ENCODE data around the gene KRT37. TPM values are rescaled to one million over a fixed set of nuclear protein-coding genes. Genes with fewer than 3 reads are reported as not detected.
"Not testable (repeated sequence)": the region's sequence is repeated elsewhere in the genome, so short reads cannot be mapped to it uniquely, and the experiment has no call there.

KRT37 gene
- total RNA-seq, 1 experiment from 2014 or later = not detected

DNA sequence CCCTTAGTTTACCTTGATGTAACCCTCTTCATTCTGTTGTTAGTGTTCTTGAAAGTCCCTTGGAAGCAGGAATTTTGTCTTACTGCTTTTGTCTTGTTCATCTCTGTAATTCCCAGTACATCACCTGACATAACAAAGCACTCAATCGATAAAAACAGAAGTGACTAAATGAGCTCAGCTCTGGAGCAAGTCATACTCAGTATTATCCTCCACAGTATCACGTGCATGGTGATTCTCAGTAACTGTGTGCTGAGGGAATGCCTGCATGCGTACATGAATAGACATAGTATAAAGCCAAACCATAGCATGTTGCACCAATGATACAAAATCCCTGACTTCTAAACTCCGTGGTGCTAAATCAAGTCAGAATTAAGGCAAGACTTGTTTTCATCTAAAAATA lies 9.2 kb upstream of the KRT37 start:
- no peaks in the 10 kb centered on the region for H3K27me3 ChIP-seq (ENCODE audit: insufficient read depth, low read length)
- no peaks in the 10 kb centered on the region for H3K23me2 ChIP-seq (ENCODE audit: insufficient read length, low read depth, low read length, poor library complexity, severe bottlenecking)
- H4K5ac ChIP-seq (ENCODE audit: insufficient read length, low read depth, low read length) = no peak overlapping the region
- H3K14ac ChIP-seq (ENCODE audit: insufficient read depth, low read length) = no peak overlapping the region
- WGBS (ENCODE audit: extremely low coverage, insufficient read length, low lambda C conversion rate) = no CpG with 5 or more reads among the region's 4 CpGs
- no peak for DNase-seq
- no peak overlapping the region for H3K9ac ChIP-seq (ENCODE audit: extremely low read depth, insufficient read length, low read length)
- H3K4me1 ChIP-seq (ENCODE audit: insufficient read depth, low read length) = no peaks in the 10 kb centered on the region
- no peak overlapping the region for H3K27ac Mint-ChIP-seq
- no peaks in the 10 kb centered on the region for H4K20me1 ChIP-seq (ENCODE audit: control insufficient read depth, insufficient read depth, insufficient read length)
- H3K27me3 Mint-ChIP-seq (ENCODE audit: low read depth) = no peaks in the 10 kb centered on the region; the same call in 1 of the 2 replicates
- H4K91ac ChIP-seq (ENCODE audit: insufficient read length, low read depth, low read length) = no peak overlapping the region
- H3K23ac ChIP-seq (ENCODE audit: insufficient read length, low read depth, low read length) = no peak overlapping the region
- H2AK5ac ChIP-seq (ENCODE audit: insufficient read length, low read length) = no peak overlapping the region
- no peak overlapping the region for H3K27ac ChIP-seq (ENCODE audit: insufficient read length, low read depth, low read length)
- no peak overlapping the region for H3K4me3 Mint-ChIP-seq
- no peak overlapping the region for H3K18ac ChIP-seq (ENCODE audit: insufficient read length, low read depth, low read length)
- H3K4me1 Mint-ChIP-seq = peaks cover 5 to 7% of the 10 kb centered on the region in 2 experiments
- no peak overlapping the region for H3K56ac ChIP-seq (ENCODE audit: insufficient read length, low read depth, low read length)
- H3K79me1 ChIP-seq (ENCODE audit: insufficient read depth, low read depth, low read length, poor library complexity, severe bottlenecking) = no peaks in the 10 kb centered on the region
- no peaks in the 10 kb centered on the region for H3K9me3 ChIP-seq (ENCODE audit: control insufficient read depth, low read depth, low read length)
- H2BK15ac ChIP-seq (ENCODE audit: low read depth, low read length) = no peak overlapping the region
- H2AFZ ChIP-seq (ENCODE audit: low read length) = no peak overlapping the region
- no peak overlapping the region for H3T11ph ChIP-seq (ENCODE audit: low read length)
- H4K8ac ChIP-seq (replicated peaks; ENCODE audit: insufficient read length, low read depth, low read length) = no peak overlapping the region
- no peak overlapping the region for H3K4me2 ChIP-seq (ENCODE audit: insufficient read depth, insufficient read length, low read length)
- TF ChIP-seq, protein P1, sequence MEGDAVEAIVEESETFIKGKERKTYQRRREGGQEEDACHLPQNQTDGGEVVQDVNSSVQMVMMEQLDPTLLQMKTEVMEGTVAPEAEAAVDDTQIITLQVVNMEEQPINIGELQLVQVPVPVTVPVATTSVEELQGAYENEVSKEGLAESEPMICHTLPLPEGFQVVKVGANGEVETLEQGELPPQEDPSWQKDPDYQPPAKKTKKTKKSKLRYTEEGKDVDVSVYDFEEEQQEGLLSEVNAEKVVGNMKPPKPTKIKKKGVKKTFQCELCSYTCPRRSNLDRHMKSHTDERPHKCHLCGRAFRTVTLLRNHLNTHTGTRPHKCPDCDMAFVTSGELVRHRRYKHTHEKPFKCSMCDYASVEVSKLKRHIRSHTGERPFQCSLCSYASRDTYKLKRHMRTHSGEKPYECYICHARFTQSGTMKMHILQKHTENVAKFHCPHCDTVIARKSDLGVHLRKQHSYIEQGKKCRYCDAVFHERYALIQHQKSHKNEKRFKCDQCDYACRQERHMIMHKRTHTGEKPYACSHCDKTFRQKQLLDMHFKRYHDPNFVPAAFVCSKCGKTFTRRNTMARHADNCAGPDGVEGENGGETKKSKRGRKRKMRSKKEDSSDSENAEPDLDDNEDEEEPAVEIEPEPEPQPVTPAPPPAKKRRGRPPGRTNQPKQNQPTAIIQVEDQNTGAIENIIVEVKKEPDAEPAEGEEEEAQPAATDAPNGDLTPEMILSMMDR (conservative IDR thresholded peaks at IDR 0.05) = no peak
- H2BK120ac ChIP-seq (ENCODE audit: low read depth, low read length, poor library complexity, severe bottlenecking) = no peak overlapping the region
- no peaks in the 10 kb centered on the region for H3K79me2 ChIP-seq (ENCODE audit: insufficient read depth, low read length)
- H2BK20ac ChIP-seq (ENCODE audit: low read depth, low read length, poor library complexity, severe bottlenecking) = no peak overlapping the region
- no peaks in the 10 kb centered on the region for H3K36me3 Mint-ChIP-seq (ENCODE audit: insufficient read depth in 1 of 3, low read depth in 3 of 3)
- H3K9me3 Mint-ChIP-seq = no peaks in the 10 kb centered on the region
- no peak overlapping the region for H2BK12ac ChIP-seq (ENCODE audit: insufficient read length, low read depth, low read length)
- H2BK5ac ChIP-seq (ENCODE audit: insufficient read length, low read length) = no peak overlapping the region
- no peak overlapping the region for H3K4ac ChIP-seq (ENCODE audit: low read depth, low read length)

DNA sequence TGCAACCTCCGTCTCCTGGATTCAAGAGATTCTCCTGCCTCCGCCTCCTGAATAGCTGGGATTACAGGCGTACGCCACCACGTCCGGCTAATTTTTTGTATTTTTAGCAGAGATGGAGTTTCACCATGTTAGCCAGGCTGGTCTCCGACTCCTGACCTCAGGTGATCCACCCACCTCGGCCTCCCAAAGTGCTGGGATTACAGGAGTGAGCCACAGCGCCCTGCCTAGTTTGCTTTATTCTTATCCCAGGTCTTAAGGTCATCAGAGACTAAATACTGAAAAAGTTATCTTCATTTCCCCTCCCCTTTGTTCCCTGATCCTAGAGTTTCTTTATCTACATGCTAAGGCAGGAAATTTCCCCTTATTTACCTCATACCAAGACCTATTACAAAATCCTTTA lies 6.0 kb upstream of the KRT37 start:
- H3K27ac ChIP-seq (ENCODE audit: insufficient read length, low read depth, low read length); H3K4me2 ChIP-seq (ENCODE audit: insufficient read depth, insufficient read length, low read length); H3K4ac ChIP-seq (ENCODE audit: low read depth, low read length); H4K91ac ChIP-seq (ENCODE audit: insufficient read length, low read depth, low read length); H3K79me1 ChIP-seq (ENCODE audit: insufficient read depth, low read depth, low read length, poor library complexity, severe bottlenecking); H2AK5ac ChIP-seq (ENCODE audit: insufficient read length, low read length); H3K9me3 ChIP-seq (ENCODE audit: control insufficient read depth, low read depth, low read length); H2BK120ac ChIP-seq (ENCODE audit: low read depth, low read length, poor library complexity, severe bottlenecking); H3K23ac ChIP-seq (ENCODE audit: insufficient read length, low read depth, low read length); DNase-seq; H3K9ac ChIP-seq (ENCODE audit: extremely low read depth, insufficient read length, low read length); H2BK20ac ChIP-seq (ENCODE audit: low read depth, low read length, poor library complexity, severe bottlenecking); H2BK12ac ChIP-seq (ENCODE audit: insufficient read length, low read depth, low read length); H3K27me3 ChIP-seq (ENCODE audit: insufficient read depth, low read length); H3K36me3 Mint-ChIP-seq (ENCODE audit: insufficient read depth in 1 of 3, low read depth in 3 of 3); H3K79me2 ChIP-seq (ENCODE audit: insufficient read depth, low read length); H3K4me1 ChIP-seq (ENCODE audit: insufficient read depth, low read length); H3K4me3 Mint-ChIP-seq; H2BK5ac ChIP-seq (ENCODE audit: insufficient read length, low read length); H4K8ac ChIP-seq (replicated peaks; ENCODE audit: insufficient read length, low read depth, low read length); H4K5ac ChIP-seq (ENCODE audit: insufficient read length, low read depth, low read length); H3K56ac ChIP-seq (ENCODE audit: insufficient read length, low read depth, low read length); H4K20me1 ChIP-seq (ENCODE audit: control insufficient read depth, insufficient read depth, insufficient read length); H3K23me2 ChIP-seq (ENCODE audit: insufficient read length, low read depth, low read length, poor library complexity, severe bottlenecking); H3K14ac ChIP-seq (ENCODE audit: insufficient read depth, low read length); H3K18ac ChIP-seq (ENCODE audit: insufficient read length, low read depth, low read length); H3T11ph ChIP-seq (ENCODE audit: low read length); H3K9me3 Mint-ChIP-seq; H3K27ac Mint-ChIP-seq; H2AFZ ChIP-seq (ENCODE audit: low read length); H2BK15ac ChIP-seq (ENCODE audit: low read depth, low read length); H3K27me3 Mint-ChIP-seq (ENCODE audit: low read depth): not testable (repeated sequence)
- WGBS (ENCODE audit: extremely low coverage, insufficient read length, low lambda C conversion rate) = no CpG with 5 or more reads among the region's 9 CpGs
- H3K4me1 Mint-ChIP-seq = peaks cover 9 to 11% of the 10 kb centered on the region in 2 experiments
